Measurements from ENCODE around the gene LIN54. TPM values are rescaled to one million over a fixed set of nuclear protein-coding genes. Genes with fewer than 3 reads are reported as not detected.

The LIN54 gene
- total and polyA plus RNA-seq, 2 of the 13 experiments (the other 11 are each of a cell fraction or from before 2014, with no cell fraction given): 25.2 to 32.9 TPM

DNA sequence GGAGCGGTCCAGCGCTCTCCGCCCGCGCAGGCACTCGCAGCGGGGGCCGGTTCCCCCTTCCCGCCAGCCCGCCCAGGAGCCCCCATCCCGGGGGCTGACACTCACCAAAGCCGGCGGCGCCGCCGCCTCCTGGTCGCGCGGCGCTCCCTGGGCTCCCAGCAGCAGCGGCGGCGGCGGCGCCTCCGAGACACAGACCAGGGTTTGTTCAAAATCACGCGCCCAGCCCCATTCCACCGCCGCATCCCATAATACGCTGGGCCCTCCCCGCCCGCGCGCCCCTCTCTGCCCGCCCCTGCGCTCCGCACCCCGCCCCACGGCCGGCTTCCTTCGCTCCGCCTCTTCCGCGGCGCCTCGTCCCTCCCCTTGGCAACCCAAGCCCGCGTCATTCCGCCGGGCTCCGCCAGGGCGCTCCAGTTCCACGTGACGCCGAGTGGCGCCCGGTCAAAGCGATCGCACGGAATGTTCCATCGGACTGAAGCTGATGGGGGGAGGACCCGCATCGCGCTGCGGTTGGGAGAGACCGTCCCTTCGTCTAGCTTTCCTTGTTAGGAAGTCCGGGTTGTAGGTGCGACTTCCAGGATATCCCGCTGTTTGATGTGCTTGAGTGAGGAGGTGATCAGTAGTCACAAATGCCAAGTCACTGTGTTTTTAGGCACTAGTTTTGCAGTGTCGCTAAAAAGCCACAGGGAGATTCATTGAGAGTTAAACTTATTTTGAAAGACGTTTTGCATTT lies 2.2 kb upstream of the LIN54 start (continued):
- TF ChIP-seq BHLHE40 (IDR thresholded peaks at IDR 0.05; ENCODE audit: low read length) (peak; percentile 99), MAFG (CRISPR knock-in tag; IDR thresholded peaks at IDR 0.05) (no peak), PHF20 (CRISPR knock-in tag; IDR thresholded peaks at IDR 0.05) (peak; percentile 71; the same call in 1 of the 2 replicates), ZZZ3 (CRISPR knock-in tag; IDR thresholded peaks at IDR 0.05; ENCODE audit: borderline replicate concordance) (no peak), NONO (IDR thresholded peaks at IDR 0.05) (0 out of 2 replicates have a peak, but pooled peaks have one; percentile 82), NONO (CRISPR knock-in tag; conservative IDR thresholded peaks at IDR 0.05) (peak; percentile 95), ELF3 (CRISPR knock-in tag; IDR thresholded peaks at IDR 0.05) (peak; percentile 89), SP1 (IDR thresholded peaks at IDR 0.05) (no peak), SP1 (CRISPR knock-in tag; IDR thresholded peaks at IDR 0.05) (peak; percentile 70), GATAD2A (CRISPR knock-in tag; IDR thresholded peaks at IDR 0.05) (peak; percentile 88), PCBP1 (IDR thresholded peaks at IDR 0.05; ENCODE audit: borderline replicate concordance, low read depth, low read length) (0 out of 2 replicates have a peak, but pooled peaks have one; percentile 56), STAT5B (CRISPR knock-in tag; IDR thresholded peaks at IDR 0.05) (no peak), TBX2 (CRISPR knock-in tag; IDR thresholded peaks at IDR 0.05; ENCODE audit: borderline replicate concordance) (peak; percentile 89), DMAP1 (CRISPR knock-in tag; IDR thresholded peaks at IDR 0.05) (peak; percentile 78), SP5 (CRISPR knock-in tag; IDR thresholded peaks at IDR 0.05; ENCODE audit: borderline replicate concordance, low read depth) (peak; percentile 61), CEBPG (CRISPR knock-in tag; IDR thresholded peaks at IDR 0.05) (peak; percentile 35; the same call in 1 of the 2 replicates), NFKBIZ (CRISPR knock-in tag; IDR thresholded peaks at IDR 0.05) (peak; percentile 81; the same call in 1 of the 2 replicates), SPEN (CRISPR knock-in tag; IDR thresholded peaks at IDR 0.05; ENCODE audit: low read depth) (peak; percentile 78; the same call in 1 of the 2 replicates)
- TF ChIP-seq, protein P1, sequence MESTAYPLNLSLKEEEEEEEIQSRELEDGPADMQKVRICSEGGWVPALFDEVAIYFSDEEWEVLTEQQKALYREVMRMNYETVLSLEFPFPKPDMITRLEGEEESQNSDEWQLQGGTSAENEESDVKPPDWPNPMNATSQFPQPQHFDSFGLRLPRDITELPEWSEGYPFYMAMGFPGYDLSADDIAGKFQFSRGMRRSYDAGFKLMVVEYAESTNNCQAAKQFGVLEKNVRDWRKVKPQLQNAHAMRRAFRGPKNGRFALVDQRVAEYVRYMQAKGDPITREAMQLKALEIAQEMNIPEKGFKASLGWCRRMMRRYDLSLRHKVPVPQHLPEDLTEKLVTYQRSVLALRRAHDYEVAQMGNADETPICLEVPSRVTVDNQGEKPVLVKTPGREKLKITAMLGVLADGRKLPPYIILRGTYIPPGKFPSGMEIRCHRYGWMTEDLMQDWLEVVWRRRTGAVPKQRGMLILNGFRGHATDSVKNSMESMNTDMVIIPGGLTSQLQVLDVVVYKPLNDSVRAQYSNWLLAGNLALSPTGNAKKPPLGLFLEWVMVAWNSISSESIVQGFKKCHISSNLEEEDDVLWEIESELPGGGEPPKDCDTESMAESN (CRISPR knock-in tag; conservative IDR thresholded peaks at IDR 0.05): peak; percentile 70; the same call in 1 of the 2 replicates
- TF ChIP-seq, protein P2, sequence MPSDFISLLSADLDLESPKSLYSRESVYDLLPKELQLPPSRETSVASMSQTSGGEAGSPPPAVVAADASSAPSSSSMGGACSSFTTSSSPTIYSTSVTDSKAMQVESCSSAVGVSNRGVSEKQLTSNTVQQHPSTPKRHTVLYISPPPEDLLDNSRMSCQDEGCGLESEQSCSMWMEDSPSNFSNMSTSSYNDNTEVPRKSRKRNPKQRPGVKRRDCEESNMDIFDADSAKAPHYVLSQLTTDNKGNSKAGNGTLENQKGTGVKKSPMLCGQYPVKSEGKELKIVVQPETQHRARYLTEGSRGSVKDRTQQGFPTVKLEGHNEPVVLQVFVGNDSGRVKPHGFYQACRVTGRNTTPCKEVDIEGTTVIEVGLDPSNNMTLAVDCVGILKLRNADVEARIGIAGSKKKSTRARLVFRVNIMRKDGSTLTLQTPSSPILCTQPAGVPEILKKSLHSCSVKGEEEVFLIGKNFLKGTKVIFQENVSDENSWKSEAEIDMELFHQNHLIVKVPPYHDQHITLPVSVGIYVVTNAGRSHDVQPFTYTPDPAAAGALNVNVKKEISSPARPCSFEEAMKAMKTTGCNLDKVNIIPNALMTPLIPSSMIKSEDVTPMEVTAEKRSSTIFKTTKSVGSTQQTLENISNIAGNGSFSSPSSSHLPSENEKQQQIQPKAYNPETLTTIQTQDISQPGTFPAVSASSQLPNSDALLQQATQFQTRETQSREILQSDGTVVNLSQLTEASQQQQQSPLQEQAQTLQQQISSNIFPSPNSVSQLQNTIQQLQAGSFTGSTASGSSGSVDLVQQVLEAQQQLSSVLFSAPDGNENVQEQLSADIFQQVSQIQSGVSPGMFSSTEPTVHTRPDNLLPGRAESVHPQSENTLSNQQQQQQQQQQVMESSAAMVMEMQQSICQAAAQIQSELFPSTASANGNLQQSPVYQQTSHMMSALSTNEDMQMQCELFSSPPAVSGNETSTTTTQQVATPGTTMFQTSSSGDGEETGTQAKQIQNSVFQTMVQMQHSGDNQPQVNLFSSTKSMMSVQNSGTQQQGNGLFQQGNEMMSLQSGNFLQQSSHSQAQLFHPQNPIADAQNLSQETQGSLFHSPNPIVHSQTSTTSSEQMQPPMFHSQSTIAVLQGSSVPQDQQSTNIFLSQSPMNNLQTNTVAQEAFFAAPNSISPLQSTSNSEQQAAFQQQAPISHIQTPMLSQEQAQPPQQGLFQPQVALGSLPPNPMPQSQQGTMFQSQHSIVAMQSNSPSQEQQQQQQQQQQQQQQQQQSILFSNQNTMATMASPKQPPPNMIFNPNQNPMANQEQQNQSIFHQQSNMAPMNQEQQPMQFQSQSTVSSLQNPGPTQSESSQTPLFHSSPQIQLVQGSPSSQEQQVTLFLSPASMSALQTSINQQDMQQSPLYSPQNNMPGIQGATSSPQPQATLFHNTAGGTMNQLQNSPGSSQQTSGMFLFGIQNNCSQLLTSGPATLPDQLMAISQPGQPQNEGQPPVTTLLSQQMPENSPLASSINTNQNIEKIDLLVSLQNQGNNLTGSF (CRISPR knock-in tag; IDR thresholded peaks at IDR 0.05): no peak
- TF ChIP-seq, protein P3, sequence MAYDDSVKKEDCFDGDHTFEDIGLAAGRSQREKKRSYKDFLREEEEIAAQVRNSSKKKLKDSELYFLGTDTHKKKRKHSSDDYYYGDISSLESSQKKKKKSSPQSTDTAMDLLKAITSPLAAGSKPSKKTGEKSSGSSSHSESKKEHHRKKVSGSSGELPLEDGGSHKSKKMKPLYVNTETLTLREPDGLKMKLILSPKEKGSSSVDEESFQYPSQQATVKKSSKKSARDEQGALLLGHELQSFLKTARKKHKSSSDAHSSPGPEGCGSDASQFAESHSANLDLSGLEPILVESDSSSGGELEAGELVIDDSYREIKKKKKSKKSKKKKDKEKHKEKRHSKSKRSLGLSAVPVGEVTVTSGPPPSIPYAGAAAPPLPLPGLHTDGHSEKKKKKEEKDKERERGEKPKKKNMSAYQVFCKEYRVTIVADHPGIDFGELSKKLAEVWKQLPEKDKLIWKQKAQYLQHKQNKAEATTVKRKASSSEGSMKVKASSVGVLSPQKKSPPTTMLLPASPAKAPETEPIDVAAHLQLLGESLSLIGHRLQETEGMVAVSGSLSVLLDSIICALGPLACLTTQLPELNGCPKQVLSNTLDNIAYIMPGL (CRISPR knock-in tag; IDR thresholded peaks at IDR 0.05; ENCODE audit: borderline replicate concordance in 1 of 2, low read depth in 1 of 2): peak; percentile 34 to 45; a peak in 2 of 4 replicates
- TF ChIP-seq, protein P4, sequence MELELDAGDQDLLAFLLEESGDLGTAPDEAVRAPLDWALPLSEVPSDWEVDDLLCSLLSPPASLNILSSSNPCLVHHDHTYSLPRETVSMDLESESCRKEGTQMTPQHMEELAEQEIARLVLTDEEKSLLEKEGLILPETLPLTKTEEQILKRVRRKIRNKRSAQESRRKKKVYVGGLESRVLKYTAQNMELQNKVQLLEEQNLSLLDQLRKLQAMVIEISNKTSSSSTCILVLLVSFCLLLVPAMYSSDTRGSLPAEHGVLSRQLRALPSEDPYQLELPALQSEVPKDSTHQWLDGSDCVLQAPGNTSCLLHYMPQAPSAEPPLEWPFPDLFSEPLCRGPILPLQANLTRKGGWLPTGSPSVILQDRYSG (CRISPR knock-in tag; IDR thresholded peaks at IDR 0.05): no peak
